ENCODE measurements around the gene LRRC45.

Gene LRRC45

GRCh38 chr17:82072827-82073226, 49.7 kb downstream of the LRRC45 start:
- TF ChIP-seq CTCF (IDR thresholded peaks at IDR 0.05; ENCODE audit: low read depth, low read length), result no peak
- DNase-seq (ENCODE audit: low read depth, low spot score), result no peak
- H3K4me3 ChIP-seq (ENCODE audit: low read depth, low read length), result no peak overlapping the region
- in situ Hi-C loops (cut with HindIII; ENCODE audit: low sequenced_read_pairs), result no loop called here

GRCh38 chr17:82073446-82073845, 50.3 kb downstream of the LRRC45 start:
- DNase-seq (ENCODE audit: low read depth, low spot score), result no peak
- no peak overlapping the region for H3K4me3 ChIP-seq (ENCODE audit: low read depth, low read length)
- in situ Hi-C loops (cut with HindIII; ENCODE audit: low sequenced_read_pairs), result no loop called here
- no peak for TF ChIP-seq CTCF (IDR thresholded peaks at IDR 0.05; ENCODE audit: low read depth, low read length)

- TF ChIP-seq CTCF (IDR thresholded peaks at IDR 0.05; ENCODE audit: low read depth, low read length), result no peak
- no peak for DNase-seq (ENCODE audit: low read depth, low spot score)
- in situ Hi-C loops (cut with HindIII; ENCODE audit: low sequenced_read_pairs), result no loop called here
- no peak overlapping the region for H3K4me3 ChIP-seq (ENCODE audit: low read depth, low read length)
Measured at GRCh38 chr17:82076018-82076784, 53.1 kb downstream of the LRRC45 start.

GRCh38 chr17:82076785-82077591, 53.9 kb downstream of the LRRC45 start:
- no peak for TF ChIP-seq CTCF (IDR thresholded peaks at IDR 0.05; ENCODE audit: low read depth, low read length)
- no peak for DNase-seq (ENCODE audit: low read depth, low spot score)
- in situ Hi-C loops (cut with HindIII; ENCODE audit: low sequenced_read_pairs), result no loop called here
- H3K4me3 ChIP-seq (ENCODE audit: low read depth, low read length), result no peak overlapping the region

- no peak for TF ChIP-seq CTCF (IDR thresholded peaks at IDR 0.05; ENCODE audit: low read depth, low read length)
- H3K4me3 ChIP-seq (ENCODE audit: low read depth, low read length), result no peak overlapping the region
- no peak for DNase-seq (ENCODE audit: low read depth, low spot score)
- in situ Hi-C loops (cut with HindIII; ENCODE audit: low sequenced_read_pairs), result no loop called here
Measured at GRCh38 chr17:82077617-82078358, 54.7 kb downstream of the LRRC45 start.

- H3K4me3 ChIP-seq (ENCODE audit: low read depth, low read length), result no peak overlapping the region
- no peak for TF ChIP-seq CTCF (IDR thresholded peaks at IDR 0.05; ENCODE audit: low read depth, low read length)
- no peak for DNase-seq (ENCODE audit: low read depth, low spot score)
- in situ Hi-C loops (cut with HindIII; ENCODE audit: low sequenced_read_pairs), result no loop called here
Measured at GRCh38 chr17:82078433-82078832, 55.3 kb downstream of the LRRC45 start.
